ENCODE measurements around the gene POLR1F. TPM values are rescaled to one million over a fixed set of nuclear protein-coding genes. Genes with fewer than 3 reads are reported as not detected.

POLR1F gene
- 21.9 and 225 TPM in 2 replicates for total RNA-seq (ENCODE audit: low replicate concordance)

- TF ChIP-seq, protein P1, sequence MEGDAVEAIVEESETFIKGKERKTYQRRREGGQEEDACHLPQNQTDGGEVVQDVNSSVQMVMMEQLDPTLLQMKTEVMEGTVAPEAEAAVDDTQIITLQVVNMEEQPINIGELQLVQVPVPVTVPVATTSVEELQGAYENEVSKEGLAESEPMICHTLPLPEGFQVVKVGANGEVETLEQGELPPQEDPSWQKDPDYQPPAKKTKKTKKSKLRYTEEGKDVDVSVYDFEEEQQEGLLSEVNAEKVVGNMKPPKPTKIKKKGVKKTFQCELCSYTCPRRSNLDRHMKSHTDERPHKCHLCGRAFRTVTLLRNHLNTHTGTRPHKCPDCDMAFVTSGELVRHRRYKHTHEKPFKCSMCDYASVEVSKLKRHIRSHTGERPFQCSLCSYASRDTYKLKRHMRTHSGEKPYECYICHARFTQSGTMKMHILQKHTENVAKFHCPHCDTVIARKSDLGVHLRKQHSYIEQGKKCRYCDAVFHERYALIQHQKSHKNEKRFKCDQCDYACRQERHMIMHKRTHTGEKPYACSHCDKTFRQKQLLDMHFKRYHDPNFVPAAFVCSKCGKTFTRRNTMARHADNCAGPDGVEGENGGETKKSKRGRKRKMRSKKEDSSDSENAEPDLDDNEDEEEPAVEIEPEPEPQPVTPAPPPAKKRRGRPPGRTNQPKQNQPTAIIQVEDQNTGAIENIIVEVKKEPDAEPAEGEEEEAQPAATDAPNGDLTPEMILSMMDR (IDR thresholded peaks at IDR 0.05; ENCODE audit: insufficient read depth, low read length), result peak; percentile 96
- peak within 1 kb of the TSS; percentile 87 for H3K4me3 ChIP-seq (ENCODE audit: low read depth, low read length)
- peak; percentile 95 for DNase-seq (ENCODE audit: low read depth)
These were observed at the start of gene POLR1F for GRCh38 chr7:19708397-19709248. POLR1F (minus strand) TSS chr7:19709037; CDS start chr7:19709016, 21 bp downstream.

GRCh38 chr7:19754521-19755116, 45.8 kb upstream of the POLR1F start:
- TF ChIP-seq, protein P1 (IDR thresholded peaks at IDR 0.05; ENCODE audit: insufficient read depth, low read length), result peak; percentile 64
- peak; percentile 69 for DNase-seq (ENCODE audit: low read depth)
- H3K4me3 ChIP-seq (ENCODE audit: low read depth, low read length), result no peak overlapping the region

GRCh38 chr7:19752020-19752419, 43.2 kb upstream of the POLR1F start:
- TF ChIP-seq, protein P1 (IDR thresholded peaks at IDR 0.05; ENCODE audit: insufficient read depth, low read length), result no peak
- peak; percentile 47 for DNase-seq (ENCODE audit: low read depth)
- no peak overlapping the region for H3K4me3 ChIP-seq (ENCODE audit: low read depth, low read length)

DNA sequence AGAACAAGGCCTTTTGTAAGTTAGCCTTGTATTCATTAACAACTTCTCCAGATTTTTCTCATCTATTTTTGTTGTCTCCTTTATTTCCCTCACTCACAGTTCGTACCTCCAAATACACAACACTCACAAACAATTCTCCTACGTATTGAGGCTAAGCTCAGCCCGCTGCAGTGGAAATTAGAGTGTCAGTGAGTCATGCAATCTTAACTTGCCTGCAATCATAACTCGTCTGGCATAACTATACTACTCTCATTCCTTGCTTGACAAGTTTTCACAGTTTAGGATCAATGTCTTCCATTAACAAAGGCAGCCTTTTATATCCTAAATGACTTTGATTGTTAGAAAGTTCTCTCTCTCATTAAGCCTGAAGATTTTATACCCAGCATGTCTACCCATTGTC, 40.8 kb upstream of the POLR1F start:
- TF ChIP-seq, protein P1 (IDR thresholded peaks at IDR 0.05; ENCODE audit: insufficient read depth, low read length), result no peak
- DNase-seq (ENCODE audit: low read depth), result peak; percentile 10
- no peak overlapping the region for H3K4me3 ChIP-seq (ENCODE audit: low read depth, low read length)

GRCh38 chr7:19747740-19748339, 39.0 kb upstream of the POLR1F start:
- TF ChIP-seq, protein P1 (IDR thresholded peaks at IDR 0.05; ENCODE audit: insufficient read depth, low read length), result peak; percentile 61
- peak; percentile 73 for DNase-seq (ENCODE audit: low read depth)

GRCh38 chr7:19744075-19744474, 35.2 kb upstream of the POLR1F start:
- TF ChIP-seq, protein P1 (IDR thresholded peaks at IDR 0.05; ENCODE audit: insufficient read depth, low read length), result no peak
- H3K4me3 ChIP-seq (ENCODE audit: low read depth, low read length), result no peak overlapping the region
- DNase-seq (ENCODE audit: low read depth), result no peak

More at GRCh38 chr7:19747740-19748339, 39.0 kb upstream of the POLR1F start:
- H3K4me3 ChIP-seq (ENCODE audit: low read depth, low read length), result no peak overlapping the region

Data from fibroblast of the aortic adventitia (primary cell).